Kasumi-1 (cell line): ENCODE measurements around the gene GNB4.

ENCODE experiments used
- DNase-seq, 2 experiments: peaks; one replicate each; lab custom pipeline; 2025; lab: John Stamatoyannopoulos, UW

The GNB4 gene

DNA sequence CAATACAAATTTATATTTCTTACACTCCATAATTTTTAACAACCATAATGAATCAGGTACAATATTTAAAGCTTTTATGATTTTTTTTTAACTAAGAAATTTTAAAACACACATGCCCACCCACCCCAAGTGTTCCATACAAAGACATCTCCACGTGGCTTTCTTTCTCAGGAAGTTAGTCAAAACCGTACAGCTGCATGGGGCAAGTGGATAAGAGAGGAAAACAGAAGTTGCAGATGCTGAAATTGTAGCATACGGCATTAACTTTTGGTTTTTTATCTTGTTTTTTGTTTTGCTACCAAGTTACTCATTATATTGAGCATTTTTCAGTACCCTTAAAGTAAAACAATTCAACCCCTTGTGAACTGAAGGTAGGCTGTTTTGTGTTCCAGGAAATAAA, 14.8 kb downstream of the GNB4 start:
- peak; percentile 69 to 71 for DNase-seq

DNA sequence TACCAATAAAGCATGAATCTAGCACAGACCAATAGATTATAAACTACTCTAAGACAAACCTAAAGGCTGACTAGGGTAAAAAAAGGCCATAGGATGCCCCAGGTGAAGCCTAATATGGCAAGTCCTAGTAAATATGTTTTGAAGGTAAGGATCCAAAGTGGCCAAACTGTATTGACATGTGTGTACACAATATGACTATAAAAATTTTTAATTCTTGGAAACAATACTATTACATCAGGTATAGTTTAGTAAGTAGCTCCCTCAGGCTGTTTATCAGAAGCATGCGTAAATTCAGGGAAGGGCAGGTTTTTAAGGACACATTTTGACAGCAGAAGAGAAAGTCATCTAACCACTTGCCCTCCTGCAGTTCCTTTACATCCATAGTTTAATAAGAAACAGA, 18.8 kb downstream of the GNB4 start:
- DNase-seq: no peak

DNA sequence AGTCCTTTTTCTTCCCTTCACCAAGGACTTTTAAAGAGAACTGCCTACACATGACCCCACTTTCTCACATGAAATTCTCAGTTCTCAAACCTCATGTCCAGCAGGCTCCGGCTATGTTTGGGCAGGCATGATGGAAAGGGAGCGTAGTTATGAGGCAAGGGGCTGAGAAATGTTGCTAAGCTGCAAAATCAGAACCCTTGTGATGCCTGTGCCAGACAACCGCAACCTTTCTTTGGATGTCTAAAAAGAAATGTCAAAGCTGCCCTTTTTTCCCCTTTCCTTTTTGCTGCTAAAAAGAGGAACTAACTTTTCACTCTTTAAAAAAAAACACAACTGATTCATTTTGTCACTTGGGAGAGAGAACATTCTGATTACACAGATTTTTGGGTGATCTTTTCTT, 19.2 kb downstream of the GNB4 start:
- DNase-seq: peak; percentile 88 to 92

DNA sequence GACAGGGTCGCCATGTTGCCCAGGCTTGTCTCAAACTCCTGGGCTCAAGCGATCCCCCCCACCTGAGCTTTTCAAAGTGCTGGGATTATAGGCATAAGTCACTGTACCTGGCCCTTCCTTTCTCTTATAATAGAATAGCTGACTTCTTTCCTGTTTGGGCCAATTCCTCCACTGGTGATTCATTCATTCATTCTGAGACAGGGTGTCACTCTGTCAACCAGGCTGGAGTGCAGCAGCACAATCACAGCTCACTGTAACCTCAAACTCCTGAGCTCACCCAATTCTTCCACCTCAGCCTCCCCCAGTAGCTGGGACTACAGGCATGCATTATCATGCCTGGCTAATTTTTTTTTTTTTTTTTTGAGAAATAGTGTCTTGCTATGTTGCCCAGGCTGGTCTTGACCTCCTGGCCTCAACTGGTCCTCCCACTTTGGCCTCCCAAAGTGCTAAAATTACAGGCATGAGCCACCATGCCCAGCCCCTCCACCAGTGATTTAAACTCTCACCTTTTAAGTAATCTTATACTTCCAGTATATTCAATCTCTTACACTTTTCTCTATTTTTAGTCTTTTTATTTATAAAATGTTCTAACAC, 20.9 kb downstream of the GNB4 start:
- DNase-seq: no peak

GRCh38 chr3:179428876-179429548, 22.3 kb downstream of the GNB4 start:
- DNase-seq: no peak

DNA sequence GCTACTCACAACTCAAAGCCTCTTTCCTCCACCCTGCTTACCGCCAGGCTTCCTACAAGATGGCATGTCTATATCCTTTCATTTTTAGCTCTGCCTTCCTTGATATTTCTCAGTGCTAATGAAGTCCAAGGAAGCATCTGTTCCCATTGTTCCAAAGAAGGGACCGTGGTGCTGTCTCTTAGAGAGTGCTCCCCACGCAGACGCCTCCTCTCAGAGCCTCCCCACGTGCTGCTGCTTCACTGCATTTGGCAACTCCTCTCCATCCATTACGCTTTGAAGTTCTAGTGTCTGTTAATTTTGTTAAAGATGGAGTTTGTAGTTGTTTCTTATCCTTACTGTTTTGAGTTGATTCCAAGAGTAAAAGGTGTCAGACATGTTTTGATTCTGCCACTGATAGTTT, 26.2 kb downstream of the GNB4 start:
- no peak for DNase-seq

- DNase-seq: peak in 1 of 2 experiments; percentile 21
Measured at GRCh38 chr3:179421500-179421899, 29.8 kb downstream of the GNB4 start.

- DNase-seq: no peak
Measured at GRCh38 chr3:179418610-179419009, 32.7 kb downstream of the GNB4 start.

DNA sequence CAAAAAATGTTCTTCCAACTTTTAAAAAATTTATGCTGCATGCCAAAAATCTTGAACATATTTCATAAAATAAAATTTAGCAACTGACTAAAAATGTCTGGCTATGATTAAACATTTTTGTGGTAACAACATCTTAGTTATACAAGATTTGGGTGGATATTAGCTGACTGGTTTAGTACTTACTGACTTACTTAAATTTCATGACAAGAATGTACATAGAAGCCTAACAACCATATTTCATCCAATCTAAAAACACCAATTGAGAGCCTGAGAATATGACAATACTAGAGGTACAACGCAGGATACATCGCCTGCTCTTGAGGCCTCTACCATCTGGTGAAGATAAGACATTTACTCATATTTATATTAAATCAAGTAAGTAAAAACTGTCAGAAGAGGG, 34.6 kb downstream of the GNB4 start:
- DNase-seq: no peak

DNA sequence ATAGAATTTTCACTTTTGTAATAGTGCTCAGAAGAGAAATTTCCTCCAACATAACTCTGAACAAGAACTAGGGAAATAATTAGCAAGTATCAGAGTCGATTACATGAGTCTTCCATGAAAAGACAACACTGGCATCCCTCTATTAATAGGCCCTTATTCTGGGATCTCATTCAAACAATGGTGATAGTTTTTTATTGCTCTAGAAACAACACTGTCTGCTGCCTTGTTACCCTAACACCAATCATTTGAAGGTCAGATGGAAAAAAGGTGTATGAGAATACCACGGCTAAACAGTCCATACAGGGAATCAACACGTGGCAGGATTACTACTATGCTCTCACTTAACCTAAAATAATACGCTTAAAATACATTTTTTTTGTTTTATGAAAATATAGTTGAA, 35.9 kb downstream of the GNB4 start:
- DNase-seq: no peak

GRCh38 chr3:179414804-179415203, 36.5 kb downstream of the GNB4 start:
- no peak for DNase-seq

GRCh38 chr3:179410999-179411398, 40.3 kb downstream of the GNB4 start:
- DNase-seq: no peak

DNA sequence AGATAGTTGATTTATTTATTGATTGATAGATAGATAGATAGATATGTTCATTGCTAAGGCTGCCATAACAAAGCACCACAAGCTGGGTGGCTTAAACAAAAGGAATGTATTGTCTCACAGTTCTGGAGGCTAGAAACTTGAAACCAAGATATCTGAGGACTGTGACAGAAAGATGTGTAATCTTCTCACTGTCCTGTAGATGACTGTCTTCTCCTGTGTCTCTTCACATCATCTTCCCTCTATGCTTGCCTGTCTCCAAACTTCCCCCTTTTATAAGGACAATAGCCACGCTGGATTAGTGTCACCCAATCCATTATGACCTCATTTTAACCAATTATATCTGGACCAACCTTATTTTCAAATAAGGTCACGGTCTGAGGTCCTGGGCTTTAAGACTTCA, 40.9 kb downstream of the GNB4 start:
- DNase-seq: peak; percentile 11 to 55

GRCh38 chr3:179404307-179404706, 47.0 kb downstream of the GNB4 start:
- DNase-seq: no peak

DNA sequence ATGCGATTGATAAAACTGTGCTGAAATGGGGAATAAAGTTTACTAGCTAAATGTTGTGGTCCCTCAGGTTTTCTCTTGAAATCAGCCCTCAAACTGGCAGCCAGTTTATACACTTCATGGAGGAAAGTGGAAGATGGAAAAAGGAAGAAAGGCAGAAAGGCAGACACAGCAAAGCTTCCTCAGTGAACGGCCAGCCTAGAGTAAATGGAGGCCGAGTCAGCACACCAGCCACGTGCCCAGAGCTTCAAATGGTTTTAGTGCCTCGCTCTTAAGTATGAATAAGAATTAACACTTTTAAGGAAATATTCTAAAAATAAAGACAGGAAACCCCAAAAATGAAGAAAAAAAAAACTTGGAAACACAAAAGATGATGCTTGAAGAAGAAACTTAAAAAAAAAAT, 48.3 kb downstream of the GNB4 start:
- no peak for DNase-seq

GRCh38 chr3:179401561-179401960, 49.7 kb downstream of the GNB4 start:
- no peak for DNase-seq

DNA sequence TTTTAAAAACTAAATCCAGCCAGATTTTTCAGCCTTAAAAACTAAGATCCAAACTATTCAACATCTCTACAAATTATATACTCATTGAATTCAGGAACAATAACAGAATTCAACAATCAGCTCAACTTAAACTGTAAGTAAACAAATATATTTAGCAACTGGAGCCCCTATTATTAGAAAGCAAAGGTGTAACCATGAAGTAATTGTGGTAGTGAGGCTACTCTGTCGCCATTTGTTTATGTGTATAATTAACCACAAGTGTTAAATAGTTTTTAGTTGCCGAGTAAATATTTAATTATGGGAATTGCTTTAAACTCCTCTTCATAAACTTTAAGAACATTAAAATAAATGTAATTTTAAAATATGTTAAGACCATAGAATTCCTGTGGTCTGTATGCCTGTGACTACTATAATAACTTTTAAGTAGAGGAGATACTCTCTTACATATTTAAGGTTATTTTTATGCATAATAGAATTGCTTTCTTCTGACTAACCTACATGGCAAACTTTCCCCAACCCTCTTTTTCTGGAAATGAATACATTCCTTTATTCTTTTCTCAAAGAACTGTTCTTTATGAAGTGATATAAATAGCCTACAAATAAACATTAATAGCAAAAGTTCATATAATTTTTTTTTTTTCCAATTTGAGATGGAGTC, 52.6 kb downstream of the GNB4 start:
- DNase-seq: no peak

DNA sequence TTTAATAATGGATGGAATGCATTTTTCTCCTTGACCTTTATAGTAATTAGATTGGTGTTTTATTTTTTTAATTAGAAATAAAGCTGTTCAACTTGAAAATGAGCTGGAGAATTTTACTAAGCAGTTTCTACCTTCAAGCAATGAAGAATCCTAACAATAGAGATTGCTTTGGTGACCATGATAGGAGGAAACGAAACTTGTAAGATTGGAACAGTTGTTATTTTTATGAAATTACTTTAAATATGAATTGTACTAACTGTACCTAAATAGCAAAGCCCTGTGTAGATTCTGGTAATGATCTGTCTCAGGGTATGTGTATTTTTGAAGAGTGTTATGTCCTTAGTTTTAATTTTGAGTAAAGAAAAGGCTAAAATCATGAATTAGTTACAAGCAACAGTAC, 59.4 kb downstream of the GNB4 start:
- DNase-seq: no peak

- no peak for DNase-seq
Measured at GRCh38 chr3:179376474-179376873, 74.8 kb downstream of the GNB4 start.

DNA sequence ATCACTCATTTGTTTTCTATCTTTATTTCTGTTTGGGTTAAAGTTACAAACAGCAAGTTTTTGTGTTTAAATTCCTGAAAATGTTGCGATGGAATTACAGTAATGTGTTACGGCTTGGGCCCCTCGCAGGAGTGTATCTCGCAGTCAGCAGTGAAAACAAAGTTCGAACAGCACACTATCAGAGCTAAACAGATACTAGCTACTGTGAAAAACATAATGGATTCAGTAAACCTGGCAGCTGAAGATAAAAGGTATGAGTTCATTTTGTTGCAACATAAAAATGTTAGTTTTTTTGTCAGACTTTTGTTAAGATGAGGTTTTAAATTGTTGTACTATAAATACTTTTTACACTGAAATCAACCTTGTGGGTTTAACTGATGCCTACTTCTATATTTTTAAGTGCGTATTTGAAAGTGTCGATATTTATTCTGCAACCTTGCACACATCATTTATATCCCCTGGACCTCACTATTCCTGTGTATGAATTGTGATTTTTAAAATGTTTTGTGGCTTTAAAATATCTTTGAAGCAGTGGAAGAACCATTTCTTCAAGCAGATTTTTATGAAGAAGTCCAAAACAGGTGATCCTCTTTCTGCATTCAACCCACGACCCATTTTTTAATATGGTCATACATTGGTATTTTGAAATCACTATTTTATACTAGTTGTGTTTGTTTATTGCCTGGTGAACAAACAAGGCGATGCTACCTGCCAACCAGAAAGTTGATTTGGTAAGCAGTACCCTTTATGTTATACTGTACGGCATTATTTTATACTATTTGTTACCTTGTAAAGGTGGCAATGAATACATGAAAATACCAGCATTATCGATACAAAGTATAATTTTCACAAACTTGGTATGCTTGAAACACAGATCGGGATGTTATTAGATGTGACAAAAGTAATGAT, 75.9 kb downstream of the GNB4 start:
- DNase-seq: no peak

- peak in 1 of 2 experiments; percentile 12 for DNase-seq
Measured at GRCh38 chr3:179373938-179374337, 77.3 kb downstream of the GNB4 start.

DNA sequence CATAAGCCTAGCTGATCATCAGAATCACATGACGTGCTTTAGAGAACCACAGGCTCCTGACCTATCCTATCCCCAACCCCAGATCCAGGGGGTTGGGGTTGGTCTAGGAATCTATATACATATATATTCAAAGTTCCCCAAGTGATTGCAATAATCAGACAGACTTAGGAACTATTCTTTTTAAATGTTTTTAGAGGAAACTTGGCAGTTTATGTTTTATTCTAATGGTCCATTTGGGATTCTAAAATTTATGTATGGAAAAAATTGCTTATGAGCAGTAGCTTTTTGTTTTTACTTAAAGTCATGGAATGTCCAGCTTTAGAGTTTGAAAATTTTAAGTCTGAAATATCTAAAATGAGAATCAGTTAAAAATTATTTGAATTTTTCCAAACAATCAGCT, 81.6 kb downstream of the GNB4 start:
- no peak for DNase-seq

DNA sequence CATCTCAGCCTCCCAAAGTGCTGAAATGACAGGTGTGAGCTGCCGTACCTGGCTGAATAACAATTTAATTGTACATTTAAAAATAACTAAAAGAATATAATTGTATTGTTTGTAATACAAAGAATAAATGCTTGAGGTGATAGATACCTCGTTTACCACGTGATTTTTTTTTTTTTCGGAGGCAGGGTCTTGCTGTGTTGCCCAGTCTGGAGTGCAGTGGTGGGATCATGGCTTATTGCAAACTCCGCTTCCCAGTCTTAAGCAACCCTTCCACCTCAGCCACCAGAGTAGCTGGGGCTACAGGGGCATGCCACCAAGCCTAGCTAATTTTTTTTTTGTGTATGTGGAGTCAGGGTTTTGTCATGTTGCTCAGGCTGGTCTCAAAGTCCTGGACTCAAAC, 87.9 kb downstream of the GNB4 start:
- DNase-seq: no peak
